CD4-positive, CD25-positive, alpha-beta regulatory T cell (primary cell): ENCODE measurements around the gene FGF22. TPM values are rescaled to one million over a fixed set of nuclear protein-coding genes. Genes with fewer than 3 reads are reported as not detected.
A peak's percentile ranks its signal among the peaks of the same experiment; 100 is the strongest.

Experiments used
- ATAC-seq, 2 donors: fragments of 150-1000 bp; cut with Tn5 transposase; one replicate each; pipeline ENCODE4 v1.10.0; 2021; ENCODE audit warnings: low read depth in 2 of 2, moderate number of reproducible peaks in 2 of 2, moderate library complexity in 1 of 2
- DNase-seq, 3 donors: peaks; one replicate each; pipeline versions ENCODE4 v3.0.0 to v3.0.0-alpha.2; 2012 to 2022; ENCODE audit warnings: mixed read lengths in 1 of 3
- H3K27ac ChIP-seq: one replicate; pipeline ENCODE4 v1.7.0; 2013; ENCODE audit warnings: mild to moderate bottlenecking, low read length; ENCODE audit not compliant: insufficient read depth, poor library complexity, severe bottlenecking
- H3K27me3 ChIP-seq: one replicate; pipeline ENCODE4 v1.7.0; 2013; ENCODE audit warnings: low read length; ENCODE audit not compliant: control insufficient read depth, insufficient read depth
- H3K36me3 ChIP-seq: one replicate; pipeline ENCODE4 v1.7.0; 2013; ENCODE audit warnings: mild to moderate bottlenecking, low read length, moderate library complexity; ENCODE audit not compliant: control insufficient read depth, insufficient read depth
- H3K4me1 ChIP-seq: 2 replicates; pipeline ENCODE4 v1.7.0; 2013; ENCODE audit warnings: mild to moderate bottlenecking, low read length; ENCODE audit not compliant: insufficient read depth, control insufficient read depth, poor library complexity, severe bottlenecking
- H3K4me3 ChIP-seq: one replicate; pipeline ENCODE4 v1.7.0; 2013; ENCODE audit warnings: low read depth, mild to moderate bottlenecking, low read length, moderate library complexity
- H3K9me3 ChIP-seq, 2 experiments: 1 replicate in 1 of 2; 2 replicates in 1 of 2; pipeline ENCODE4 v1.7.0; 2013; ENCODE audit warnings: low read length in 2 of 2, mild to moderate bottlenecking in 1 of 2, moderate library complexity in 1 of 2; ENCODE audit not compliant: control insufficient read depth in 2 of 2
- H3K27ac Mint-ChIP-seq, 3 donors: one replicate each; pipeline ENCODE4 v1.8.0; 2020 to 2022; ENCODE audit warnings: mild to moderate bottlenecking in 3 of 3, mixed read lengths in 3 of 3, moderate library complexity in 2 of 3
- H3K27me3 Mint-ChIP-seq: one replicate; pipeline ENCODE4 v1.8.0; 2022; ENCODE audit warnings: mild to moderate bottlenecking, mixed read lengths
- H3K36me3 Mint-ChIP-seq: one replicate; pipeline ENCODE4 v1.8.0; 2020; ENCODE audit warnings: mixed read lengths
- H3K4me1 Mint-ChIP-seq, 4 donors: one replicate each; pipeline ENCODE4 v1.8.0; 2020 to 2022; ENCODE audit warnings: mixed read lengths in 4 of 4, mild to moderate bottlenecking in 1 of 4
- H3K4me3 Mint-ChIP-seq, 4 donors: one replicate each; pipeline ENCODE4 v1.8.0; 2020 to 2022; ENCODE audit warnings: mild to moderate bottlenecking in 4 of 4, mixed read lengths in 4 of 4, moderate library complexity in 3 of 4
- H3K9me3 Mint-ChIP-seq, 7 donors: one replicate each; pipeline ENCODE4 v1.8.0; 2020 to 2022; ENCODE audit warnings: mixed read lengths in 7 of 7, mild to moderate bottlenecking in 3 of 7, moderate library complexity in 2 of 7
- polyA plus RNA-seq, 4 donors: library from polyadenylated mRNA; unstranded; fragments of 300-500 nt; fragmentation: Illumina TruSeq; gene quantifications; one replicate each; pipeline ENCODE4 v1.2.3, GENCODE V29; 2021
- total RNA-seq: library from RNA; stranded (reverse); gene quantifications from one replicate; pipeline ENCODE4 v1.2.3, GENCODE V29; 2022

The FGF22 gene
- total and polyA plus RNA-seq, 5 donors from 2014 or later: 0.17 to 0.81 TPM; not detected in 3

GRCh38 chr19:670609-671075 is 31.0 kb downstream of the FGF22 start:
- Histone ChIP-seq H3K4me1 (no peaks in the 10 kb centered on the region), H3K9me3 (no peaks in the 10 kb centered on the region), H3K27me3 (no peaks in the 10 kb centered on the region), H3K27ac (no peak overlapping the region), H3K36me3 (no peaks in the 10 kb centered on the region), H3K4me3 (no peak overlapping the region)
- Mint-ChIP-seq H3K4me1 (peaks cover 0 to 4% (median 0%) of the 10 kb centered on the region in 4 donors), H3K9me3 (peaks cover 0 to 3% (median 0%) of the 10 kb centered on the region in 7 donors), H3K36me3 (no peaks in the 10 kb centered on the region), H3K27ac (no peak overlapping the region), H3K27me3 (peaks cover 24% of the 10 kb centered on the region), H3K4me3 (no peak overlapping the region)
- no peak for DNase-seq
- ATAC-seq: no peak

- no peaks in the 10 kb centered on the region for H3K36me3 ChIP-seq
- H3K4me3 ChIP-seq: no peak overlapping the region
- peak overlapping the region in 2 of 4 donors; percentile 8 to 62 for H3K4me3 Mint-ChIP-seq
- no peak overlapping the region for H3K27ac ChIP-seq
- H3K9me3 ChIP-seq: no peaks in the 10 kb centered on the region
- H3K4me1 ChIP-seq: peaks cover 6% of the 10 kb centered on the region
- no peak for DNase-seq
- no peaks in the 10 kb centered on the region for H3K27me3 ChIP-seq
- no peak for ATAC-seq
- H3K4me1 Mint-ChIP-seq: peaks cover 0 to 10% (median 0%) of the 10 kb centered on the region in 4 donors
- no peaks in the 10 kb centered on the region for H3K36me3 Mint-ChIP-seq
- no peaks in the 10 kb centered on the region for H3K9me3 Mint-ChIP-seq
- H3K27ac Mint-ChIP-seq: no peak overlapping the region
- H3K27me3 Mint-ChIP-seq: peaks cover 19% of the 10 kb centered on the region
These were observed 34.8 kb downstream of the FGF22 start for GRCh38 chr19:674282-675151.

GRCh38 chr19:676007-676338 is 36.3 kb downstream of the FGF22 start:
- peaks cover 0 to 14% (median 0%) of the 10 kb centered on the region in 4 donors for H3K4me1 Mint-ChIP-seq

GRCh38 chr19:676339-677105 is 36.8 kb downstream of the FGF22 start, which contains the start of gene FSTL3:
Gene FSTL3, plus strand, starts transcription at chr19:676392. Its CDS starts 32 bp downstream, at chr19:676424.
- Histone ChIP-seq H3K4me1 (peaks cover 14% of the 10 kb centered on the region), H3K27me3 (no peaks in the 10 kb centered on the region), H3K4me3 (no peak within 1 kb of the TSS), H3K36me3 (no peaks in the 10 kb centered on the region), H3K27ac (no peak within 1 kb of the TSS), H3K9me3 (no peaks in the 10 kb centered on the region)
- ATAC-seq: no peak
- Mint-ChIP-seq H3K27me3 (peaks cover 19% of the 10 kb centered on the region), H3K27ac (no peak within 1 kb of the TSS), H3K4me1 (peaks cover 0 to 14% (median 0%) of the 10 kb centered on the region in 4 donors), H3K36me3 (no peaks in the 10 kb centered on the region), H3K9me3 (no peaks in the 10 kb centered on the region), H3K4me3 (peak within 1 kb of the TSS; percentile 48 to 62 (median 56))
- no peak for DNase-seq

More at GRCh38 chr19:676007-676338, 36.3 kb downstream of the FGF22 start:
- no peaks in the 10 kb centered on the region for H3K36me3 Mint-ChIP-seq
- no peak overlapping the region for H3K4me3 ChIP-seq
- H3K27me3 Mint-ChIP-seq: peaks cover 19% of the 10 kb centered on the region
- ATAC-seq (no peak), DNase-seq (no peak)
- no peak overlapping the region for H3K27ac Mint-ChIP-seq
- no peak overlapping the region for H3K4me3 Mint-ChIP-seq
- H3K27ac ChIP-seq: no peak overlapping the region
- H3K4me1 ChIP-seq: peaks cover 9% of the 10 kb centered on the region
- no peaks in the 10 kb centered on the region for H3K36me3 ChIP-seq
- H3K27me3 ChIP-seq: no peaks in the 10 kb centered on the region
- no peaks in the 10 kb centered on the region for H3K9me3 ChIP-seq
- H3K9me3 Mint-ChIP-seq: no peaks in the 10 kb centered on the region

- Histone ChIP-seq H3K4me1 (peaks cover 14% of the 10 kb centered on the region), H3K4me3 (no peak overlapping the region), H3K27ac (no peak overlapping the region), H3K9me3 (no peaks in the 10 kb centered on the region), H3K36me3 (no peaks in the 10 kb centered on the region), H3K27me3 (no peaks in the 10 kb centered on the region)
- Mint-ChIP-seq H3K27me3 (peaks cover 18% of the 10 kb centered on the region), H3K9me3 (no peaks in the 10 kb centered on the region), H3K4me1 (peaks cover 0 to 14% (median 0%) of the 10 kb centered on the region in 4 donors), H3K36me3 (no peaks in the 10 kb centered on the region), H3K27ac (no peak overlapping the region), H3K4me3 (no peak overlapping the region)
- DNase-seq (no peak), ATAC-seq (no peak)
These were observed 37.5 kb downstream of the FGF22 start for GRCh38 chr19:677201-677600.

GRCh38 chr19:677601-678436 is 38.1 kb downstream of the FGF22 start:
- Mint-ChIP-seq H3K4me3 (peak overlapping the region; percentile 19 to 71 (median 39)), H3K27ac (no peak overlapping the region), H3K36me3 (no peaks in the 10 kb centered on the region), H3K4me1 (peaks cover 0 to 14% (median 0%) of the 10 kb centered on the region in 4 donors), H3K9me3 (no peaks in the 10 kb centered on the region), H3K27me3 (peaks cover 15% of the 10 kb centered on the region)
- Histone ChIP-seq H3K27me3 (no peaks in the 10 kb centered on the region), H3K36me3 (no peaks in the 10 kb centered on the region), H3K27ac (no peak overlapping the region), H3K4me3 (no peak overlapping the region), H3K9me3 (no peaks in the 10 kb centered on the region), H3K4me1 (peaks cover 14% of the 10 kb centered on the region)
- DNase-seq: no peak
- ATAC-seq: no peak

GRCh38 chr19:678791-679388 is 39.2 kb downstream of the FGF22 start:
- H3K27me3 ChIP-seq: no peaks in the 10 kb centered on the region
- no peak overlapping the region for H3K27ac ChIP-seq
- H3K27ac Mint-ChIP-seq: peak overlapping the region in 1 of 3 donors; percentile 52
- H3K36me3 Mint-ChIP-seq: no peaks in the 10 kb centered on the region
- H3K9me3 Mint-ChIP-seq: no peaks in the 10 kb centered on the region
- H3K4me3 Mint-ChIP-seq: peak overlapping the region; percentile 70 to 80 (median 74)
- H3K9me3 ChIP-seq: no peaks in the 10 kb centered on the region
- no peak overlapping the region for H3K4me3 ChIP-seq
- no peak for DNase-seq
- H3K27me3 Mint-ChIP-seq: peaks cover 7% of the 10 kb centered on the region
- peaks cover 0 to 14% (median 0%) of the 10 kb centered on the region in 4 donors for H3K4me1 Mint-ChIP-seq
- H3K36me3 ChIP-seq: no peaks in the 10 kb centered on the region
- peaks cover 14% of the 10 kb centered on the region for H3K4me1 ChIP-seq
- ATAC-seq: no peak
